Measurements from ENCODE around the gene PAPPA2. TPM values are rescaled to one million over a fixed set of nuclear protein-coding genes. Genes with fewer than 3 reads are reported as not detected.
A peak's percentile ranks its signal among the peaks of the same experiment; 100 is the strongest.

The PAPPA2 gene
- total and polyA plus RNA-seq, 9 of the 15 experiments (the other 6 are each of a cell fraction or from before 2014, with no cell fraction given), result 0.01 to 0.15 (median 0.05) TPM; not detected in 2

GRCh38 chr1:176705585-176705984 is 242.6 kb downstream of the PAPPA2 start:
- no peak overlapping the region for H2AFZ ChIP-seq (ENCODE audit: low read depth, low read length)
- in situ Hi-C loops (cut with MboI) (no loop called here), intact Hi-C loops (cut with micrococcal nuclease) (no loop called here)
- H3K79me2 ChIP-seq (ENCODE audit: control insufficient read depth, insufficient read depth, low read length), result no peaks in the 10 kb centered on the region
- H3K27ac ChIP-seq (ENCODE audit: extremely low read depth, low read depth, low read length), result no peak overlapping the region
- H3K36me3 ChIP-seq (ENCODE audit: control insufficient read depth, insufficient read depth, low read length), result no peaks in the 10 kb centered on the region
- FAIRE-seq, result no peak
- no peak for DNase-seq (ENCODE audit: extremely low read depth in 1 of 4, low spot score in 3 of 4)
- 5% methylated on average over 1 of the region's 1 CpG for WGBS (ENCODE audit: insufficient coverage, low coverage, missing lambda C conversion rate)
- POLR2A ChIA-PET, result interaction anchor here (1.6 to 1.8 kb wide), 2 partner anchors 14 to 23 kb away, joined by 4 to 5 read pairs; no protein-coding TSS in a partner anchor
- no peaks in the 10 kb centered on the region for H3K9me1 ChIP-seq (ENCODE audit: control insufficient read depth, insufficient read depth, low read length)
- 0 out of 3 replicates have a peak, but pooled peaks have one; percentile 44 for ATAC-seq
- BruUV-seq (replicated peaks), result no TSS peak
- no peaks in the 10 kb centered on the region for H3K4me1 ChIP-seq (replicated peaks in 1 of 2; ENCODE audit: control insufficient read depth in 2 of 2, insufficient read depth in 2 of 2, low read length in 2 of 2)
- CTCF ChIA-PET (ENCODE audit: low intra/inter-chr PET ratio), result interaction anchor here (0.6 kb wide), 1 partner anchor 1378 kb away, joined by 3 read pairs; no protein-coding TSS in a partner anchor
- no peak overlapping the region for H3K9ac ChIP-seq (ENCODE audit: insufficient read depth in 1 of 2, low read depth in 2 of 2, low read length in 2 of 2)
- H3K4me3 ChIP-seq, result no peak overlapping the region
- TF ChIP-seq ZNF217 (CRISPR knock-in tag; IDR thresholded peaks at IDR 0.05) (no peak), RAD21 (CRISPR knock-in tag; conservative IDR thresholded peaks at IDR 0.05 in 1 of 2, IDR thresholded peaks at IDR 0.05 in 1 of 2) (peak in 1 of 2 experiments; percentile 21; a peak in 1 of 4 replicates), ZNF12 (CRISPR knock-in tag; IDR thresholded peaks at IDR 0.05) (no peak), ETV5 (CRISPR knock-in tag; IDR thresholded peaks at IDR 0.05; ENCODE audit: low read depth) (no peak), TEAD4 (IDR thresholded peaks at IDR 0.05; ENCODE audit: low read length) (no peak), TEAD4 (CRISPR knock-in tag; IDR thresholded peaks at IDR 0.05; ENCODE audit: borderline replicate concordance) (no peak), U2AF2 (optimal IDR thresholded peaks at IDR 0.05; ENCODE audit: low read depth, low read length) (no peak)
- H4K20me1 ChIP-seq (replicated peaks; ENCODE audit: control insufficient read depth, insufficient read depth, low read length), result no peaks in the 10 kb centered on the region
- H3K9me3 ChIP-seq (replicated peaks; ENCODE audit: control insufficient read depth, insufficient read depth, low read depth, low read length), result no peaks in the 10 kb centered on the region
- H3K4me2 ChIP-seq (ENCODE audit: insufficient read depth, low read length), result no peak overlapping the region
- no peaks in the 10 kb centered on the region for H3K27me3 ChIP-seq (ENCODE audit: control insufficient read depth in 2 of 2, insufficient read depth in 2 of 2, low read length in 2 of 2)
